Endothelial cell of umbilical vein (primary cell): ENCODE measurements around the gene PCSK6. TPM values are rescaled to one million over a fixed set of nuclear protein-coding genes. Genes with fewer than 3 reads are reported as not detected.

Experiments used
- BruUV-seq: library from RNA; stranded (reverse); fragments of 400-500 nt; replicated peaks from 2 replicates; lab custom pipeline; 2021; lab: Mats Ljungman, UMichigan
- CTCF ChIA-PET: fragments of 300-600, 350-600 bp; sonication (Branson Sonifier 250); formaldehyde crosslinking; loops from one replicate; lab custom pipeline; 2021; ENCODE audit warnings: antibody characterized with exemption, inconsistent platforms; lab: Charles Lee
- POLR2A ChIA-PET: fragments of 300-600, 350-600 bp; sonication (Branson Sonifier 250); formaldehyde crosslinking; loops from one replicate; lab custom pipeline; 2021; ENCODE audit warnings: antibody characterized with exemption, inconsistent platforms; lab: Charles Lee
- DNase-seq: peaks from one replicate; pipeline ENCODE4 v3.0.0-alpha.2; 2011; ENCODE audit warnings: low read depth, low spot score
- FAIRE-seq: peaks from 2 replicates; lab custom pipeline; 2011; peaks lifted over from hg19 to GRCh38; lab: Jason Lieb, UNC
- H2AFZ ChIP-seq: 2 replicates; pipeline ENCODE4 v1.6.0; 2012; ENCODE audit warnings: low read depth, low read length, control low read depth, inconsistent platforms
- H3K27ac ChIP-seq: 2 replicates; pipeline ENCODE4 v1.5.1; 2011; ENCODE audit warnings: low read depth, mild to moderate bottlenecking, control low read depth, low read length, moderate library complexity; ENCODE audit not compliant: insufficient read depth
- H3K27me3 ChIP-seq, 2 experiments: 2 replicates each; pipeline versions ENCODE4 v1.6.0 to v1.6.1; 2011; ENCODE audit warnings: low read length in 2 of 2, mixed read lengths in 1 of 2; ENCODE audit not compliant: control insufficient read depth in 2 of 2, insufficient read depth in 2 of 2
- H3K36me3 ChIP-seq, 2 experiments: 2 replicates in 1 of 2; 3 replicates in 1 of 2; pipeline ENCODE4 v1.5.1; 2011; ENCODE audit warnings: low read length in 2 of 2, mild to moderate bottlenecking in 1 of 2, moderate library complexity in 1 of 2; ENCODE audit not compliant: control insufficient read depth in 2 of 2, insufficient read depth in 2 of 2; ENCODE audit errors: extremely low read depth in 1 of 2
- H3K4me1 ChIP-seq: 3 replicates; pipeline ENCODE4 v1.5.1; 2011; ENCODE audit warnings: mild to moderate bottlenecking, low read length; ENCODE audit not compliant: control insufficient read depth, insufficient read depth; ENCODE audit errors: extremely low read depth
- H3K4me2 ChIP-seq: 2 replicates; pipeline ENCODE4 v1.6.1; 2011; ENCODE audit warnings: low read length, control low read depth, mixed read lengths; ENCODE audit not compliant: insufficient read depth
- H3K4me3 ChIP-seq, 3 experiments: fragments of 200-600 bp in 1 of 3; sonication (generic), shearing (Covaris generic) in 1 of 3; replicated peaks in 1 of 3; 2 replicates each; pipeline ENCODE4 v1.5.1; 2011 to 2016; ENCODE audit warnings: control low read depth in 3 of 3, low read length in 3 of 3, mild to moderate bottlenecking in 2 of 3, inconsistent platforms in 1 of 3, low read depth in 1 of 3, moderate library complexity in 1 of 3; ENCODE audit not compliant: insufficient read depth in 1 of 3
- H3K79me2 ChIP-seq: 2 replicates; pipeline ENCODE4 v1.6.0; 2012; ENCODE audit warnings: low read length, inconsistent platforms; ENCODE audit not compliant: control insufficient read depth, insufficient read depth
- H3K9ac ChIP-seq: replicated peaks from 2 replicates; pipeline ENCODE3; 2011; ENCODE audit warnings: low read length, control low read depth; ENCODE audit not compliant: insufficient read depth; ENCODE audit errors: extremely low read depth
- H3K9me1 ChIP-seq: replicated peaks from 3 replicates; pipeline ENCODE4 v1.6.0; 2011; ENCODE audit warnings: mild to moderate bottlenecking, low read length; ENCODE audit not compliant: control insufficient read depth, insufficient read depth; ENCODE audit errors: extremely low read depth
- H3K9me3 ChIP-seq: replicated peaks from 2 replicates; pipeline ENCODE4 v1.5.1; 2012; ENCODE audit warnings: low read length, inconsistent platforms; ENCODE audit not compliant: control insufficient read depth, insufficient read depth
- H4K20me1 ChIP-seq: replicated peaks from 2 replicates; pipeline ENCODE3; 2011; ENCODE audit warnings: mild to moderate bottlenecking, low read length; ENCODE audit not compliant: control insufficient read depth, insufficient read depth; ENCODE audit errors: extremely low read depth
- CTCF ChIP-seq, 2 donors: IDR thresholded peaks; 1 replicate in 1 of 2; 2 replicates in 1 of 2; pipeline ENCODE4 v1.5.1; 2011; ENCODE audit warnings: low read length in 2 of 2, mild to moderate bottlenecking in 2 of 2, moderate library complexity in 2 of 2, control low read depth in 1 of 2, inconsistent platforms in 1 of 2, low read depth in 1 of 2; ENCODE audit not compliant: insufficient read depth in 1 of 2; ENCODE audit errors: extremely low read depth in 1 of 2
- EZH2 ChIP-seq: IDR thresholded peaks from 2 replicates; pipeline ENCODE4 v1.6.1; 2012; ENCODE audit warnings: borderline replicate concordance, low read depth, mild to moderate bottlenecking, moderate library complexity, low read length, inconsistent platforms; ENCODE audit not compliant: severe bottlenecking
- FOS ChIP-seq: IDR thresholded peaks from 2 replicates; pipeline ENCODE4 v1.6.1; 2011; ENCODE audit warnings: mild to moderate bottlenecking, low read length, moderate library complexity, borderline replicate concordance; ENCODE audit not compliant: insufficient read depth
- MAX ChIP-seq: IDR thresholded peaks from 2 replicates; pipeline ENCODE4 v1.6.1; 2011; ENCODE audit not compliant: insufficient read depth, insufficient read length
- POLR2A ChIP-seq: IDR thresholded peaks from 2 replicates; pipeline ENCODE4 v1.6.1; 2012; ENCODE audit warnings: low read depth, mild to moderate bottlenecking, control low read depth, low read length
- POLR2AphosphoS5 ChIP-seq: IDR thresholded peaks from 2 replicates; pipeline ENCODE4 v1.6.1; 2012; ENCODE audit warnings: low read depth, mild to moderate bottlenecking, control low read depth, low read length, moderate library complexity; ENCODE audit not compliant: insufficient read depth
- dilution Hi-C: fragments of 300-500 bp; cut with MboI; formaldehyde crosslinking; loops from one replicate; pipeline ENCODE4 v1.15.0; 2019; ENCODE audit warnings: low sequenced_read_pairs; ENCODE audit not compliant: extremely low pct_ligation_motif_present
- intact Hi-C: fragments of 100-400 bp; cut with micrococcal nuclease; formaldehyde crosslinking; loops from one replicate; pipeline ENCODE4 v1.10.0; 2022
- polyA plus RNA-seq, 4 experiments: library from polyadenylated mRNA; depleted of rRNA in 3 of 4; stranded (reverse) in 3 of 4; unstranded in 1 of 4; fragments of >200 nt; gene quantifications; 2 replicates each; pipeline versions ENCODE4 v1.2.1 to v1.2.3, GENCODE V29; 2011 to 2012; ENCODE audit warnings: missing spikeins in 1 of 4
- total RNA-seq: library from RNA; stranded (reverse); gene quantifications from 2 replicates; pipeline ENCODE4 v1.2.3, GENCODE V29; 2021

The PCSK6 gene
- total and polyA plus RNA-seq, 2 donors (not counting 3 experiments of a cell fraction or from before 2014, with no cell fraction given) = 0.18 to 0.69 TPM

- Histone ChIP-seq H2AFZ (no peak overlapping the region), H3K4me2 (no peak overlapping the region), H3K27ac (no peak overlapping the region), H3K36me3 (no peaks in the 10 kb centered on the region), H4K20me1 (no peaks in the 10 kb centered on the region), H3K9ac (no peak overlapping the region), H3K27me3 (peaks cover 9 to 12% of the 10 kb centered on the region in 2 experiments), H3K9me3 (no peaks in the 10 kb centered on the region), H3K79me2 (no peaks in the 10 kb centered on the region), H3K4me1 (no peaks in the 10 kb centered on the region), H3K9me1 (no peaks in the 10 kb centered on the region), H3K4me3 (no peak overlapping the region)
- dilution Hi-C loops (no loop called here), intact Hi-C loops (no loop called here)
- BruUV-seq = no TSS peak
- TF ChIP-seq POLR2A (no peak), MAX (no peak), EZH2 (no peak)
- CTCF ChIA-PET = interaction anchor here (1.0 to 2.0 kb wide), 3 partner anchors 20 to 39 kb away, joined by 3 to 7 read pairs (median 5); no protein-coding TSS in a partner anchor
- DNase-seq (no peak), FAIRE-seq (no peak)
- POLR2A ChIA-PET = no interaction called here
Observed at GRCh38 chr15:101481917-101482525, 7.5 kb downstream of the PCSK6 start.

- Histone ChIP-seq H3K4me1 (no peaks in the 10 kb centered on the region), H3K4me2 (no peak overlapping the region), H4K20me1 (no peaks in the 10 kb centered on the region), H2AFZ (no peak overlapping the region), H3K9ac (no peak overlapping the region), H3K79me2 (no peaks in the 10 kb centered on the region), H3K4me3 (no peak overlapping the region), H3K27me3 (peaks cover 2 to 6% of the 10 kb centered on the region in 2 experiments), H3K36me3 (no peaks in the 10 kb centered on the region), H3K9me3 (no peaks in the 10 kb centered on the region), H3K9me1 (no peaks in the 10 kb centered on the region), H3K27ac (no peak overlapping the region)
- ChIA-PET POLR2A (no interaction called here), CTCF (no interaction called here)
- FAIRE-seq = no peak
- TF ChIP-seq POLR2AphosphoS5 = no peak
- TF ChIP-seq MAX = no peak
- no peak for TF ChIP-seq FOS
- TF ChIP-seq CTCF (IDR thresholded peaks at IDR 0.05; ENCODE audit: extremely low read depth in 1 of 2, insufficient read depth in 1 of 2, low read depth in 1 of 2, low read length in 2 of 2) = no peak
- no peak for TF ChIP-seq EZH2
- BruUV-seq = no TSS peak
- DNase-seq = no peak
- intact Hi-C loops (no loop called here), dilution Hi-C loops (no loop called here)
Observed at GRCh38 chr15:101481381-101481705, 8.2 kb downstream of the PCSK6 start.
